ENCODE results near the gene KCTD7.

DNA sequence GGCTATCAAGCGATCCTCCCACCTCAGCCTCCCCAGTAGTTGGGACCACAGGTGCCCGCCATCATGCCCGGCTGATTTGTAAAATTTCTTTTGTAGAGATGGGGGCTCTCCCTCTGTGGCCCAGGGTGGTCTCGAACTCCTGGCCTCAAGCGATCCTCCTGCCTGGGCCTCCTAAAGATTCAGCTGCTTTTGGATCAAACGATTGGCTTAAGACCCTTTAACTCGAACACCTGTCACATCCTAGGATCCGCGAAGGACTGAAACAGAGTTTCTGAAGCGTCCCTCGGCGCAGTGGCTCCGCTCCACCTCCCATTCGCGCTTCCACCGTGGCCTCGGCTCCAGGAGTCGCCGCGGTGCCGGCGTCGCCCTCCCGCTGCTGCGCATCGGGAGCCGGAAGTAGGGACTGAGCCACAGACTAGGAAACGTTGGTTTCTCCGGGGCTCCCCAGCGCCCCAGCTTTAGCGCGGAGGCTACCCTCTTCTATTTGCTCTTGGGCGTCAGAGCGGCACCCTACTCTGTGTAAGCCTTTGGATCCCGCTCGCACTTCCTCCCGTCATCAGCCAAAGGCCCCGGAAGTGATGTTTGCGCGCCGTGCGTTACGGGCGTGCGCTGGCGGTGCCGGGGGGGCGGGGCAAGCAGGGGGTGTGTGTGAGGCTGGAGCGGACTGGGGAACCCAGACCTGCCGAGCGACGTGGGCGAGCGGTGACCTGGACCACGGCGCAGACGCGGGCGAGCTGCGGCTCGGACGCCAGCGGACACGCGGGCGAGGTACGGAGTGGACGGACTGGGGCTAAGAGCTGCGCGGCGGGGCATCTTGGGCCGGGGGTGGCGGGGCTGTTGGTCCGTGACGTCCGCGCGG, 53.0 kb downstream of the KCTD7 start:
- TF ChIP-seq GTF2I (CRISPR knock-in tag; conservative IDR thresholded peaks at IDR 0.05): no peak
- no peak for TF ChIP-seq ERG (CRISPR knock-in tag; IDR thresholded peaks at IDR 0.05)
- TF ChIP-seq, protein P1, sequence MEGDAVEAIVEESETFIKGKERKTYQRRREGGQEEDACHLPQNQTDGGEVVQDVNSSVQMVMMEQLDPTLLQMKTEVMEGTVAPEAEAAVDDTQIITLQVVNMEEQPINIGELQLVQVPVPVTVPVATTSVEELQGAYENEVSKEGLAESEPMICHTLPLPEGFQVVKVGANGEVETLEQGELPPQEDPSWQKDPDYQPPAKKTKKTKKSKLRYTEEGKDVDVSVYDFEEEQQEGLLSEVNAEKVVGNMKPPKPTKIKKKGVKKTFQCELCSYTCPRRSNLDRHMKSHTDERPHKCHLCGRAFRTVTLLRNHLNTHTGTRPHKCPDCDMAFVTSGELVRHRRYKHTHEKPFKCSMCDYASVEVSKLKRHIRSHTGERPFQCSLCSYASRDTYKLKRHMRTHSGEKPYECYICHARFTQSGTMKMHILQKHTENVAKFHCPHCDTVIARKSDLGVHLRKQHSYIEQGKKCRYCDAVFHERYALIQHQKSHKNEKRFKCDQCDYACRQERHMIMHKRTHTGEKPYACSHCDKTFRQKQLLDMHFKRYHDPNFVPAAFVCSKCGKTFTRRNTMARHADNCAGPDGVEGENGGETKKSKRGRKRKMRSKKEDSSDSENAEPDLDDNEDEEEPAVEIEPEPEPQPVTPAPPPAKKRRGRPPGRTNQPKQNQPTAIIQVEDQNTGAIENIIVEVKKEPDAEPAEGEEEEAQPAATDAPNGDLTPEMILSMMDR (IDR thresholded peaks at IDR 0.05): no peak
- no peak for TF ChIP-seq CBFB (CRISPR knock-in tag; IDR thresholded peaks at IDR 0.05; ENCODE audit: low read depth)
- TF ChIP-seq, protein P2, sequence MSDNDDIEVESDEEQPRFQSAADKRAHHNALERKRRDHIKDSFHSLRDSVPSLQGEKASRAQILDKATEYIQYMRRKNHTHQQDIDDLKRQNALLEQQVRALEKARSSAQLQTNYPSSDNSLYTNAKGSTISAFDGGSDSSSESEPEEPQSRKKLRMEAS (CRISPR knock-in tag; IDR thresholded peaks at IDR 0.05): peak; percentile 52
- TF ChIP-seq GABPB1 (CRISPR knock-in tag; IDR thresholded peaks at IDR 0.05): peak; percentile 68; the same call in 1 of the 2 replicates
